T-cell (primary cell): ENCODE measurements around the gene KSR1. TPM values are rescaled to one million over a fixed set of nuclear protein-coding genes. Genes with fewer than 3 reads are reported as not detected.

Experiments used
- ATAC-seq, 4 experiments: fragments of 200-7000 bp in 3 of 4; fragments of 150-1000 bp in 1 of 4; cut with Tn5 transposase; replicated peaks in 1 of 4; 1 replicate in 3 of 4; 2 replicates in 1 of 4; pipeline ENCODE4 v1.10.0; 2021; ENCODE audit warnings: moderate library complexity in 3 of 4, mild to moderate bottlenecking in 2 of 4, moderate number of reproducible peaks in 1 of 4
- CTCF ChIA-PET, 2 donors: fragments of 300-600 bp; sonication (Branson Sonifier 250); formaldehyde crosslinking; loops; one replicate each; lab custom pipeline; 2022; ENCODE audit warnings: antibody characterized with exemption in 2 of 2; lab: Charles Lee
- POLR2A ChIA-PET, 2 donors: fragments of 300-600 bp; sonication (Branson Sonifier 250); formaldehyde crosslinking; loops; one replicate each; lab custom pipeline; 2022; ENCODE audit warnings: antibody characterized with exemption in 2 of 2; lab: Charles Lee
- DNase-seq, 35 experiments: peaks; one replicate each; pipeline versions ENCODE4 v3.0.0 to v3.0.0-alpha.2; 2013 to 2023
- H3K27ac ChIP-seq: one replicate; pipeline ENCODE4 v1.5.1; 2013; ENCODE audit warnings: low read length
- H3K27me3 ChIP-seq, 2 experiments: replicated peaks in 1 of 2; 1 replicate in 1 of 2; 2 replicates in 1 of 2; pipeline versions ENCODE4 v1.6.1 to v1.7.0; 2013; ENCODE audit warnings: low read length in 1 of 2, mixed read lengths in 1 of 2; ENCODE audit not compliant: control insufficient read depth in 2 of 2, insufficient read depth in 2 of 2; ENCODE audit errors: extremely low read depth in 1 of 2
- H3K36me3 ChIP-seq, 2 donors: 1 replicate in 1 of 2; 2 replicates in 1 of 2; pipeline versions ENCODE4 v1.6.1 to v1.7.0; 2013; ENCODE audit warnings: low read length in 1 of 2; ENCODE audit not compliant: control insufficient read depth in 2 of 2, insufficient read depth in 1 of 2; ENCODE audit errors: extremely low read depth in 1 of 2
- H3K4me1 ChIP-seq, 2 experiments: 1 replicate in 1 of 2; 2 replicates in 1 of 2; pipeline versions ENCODE4 v1.6.1 to v1.7.0; 2013; ENCODE audit warnings: low read length in 2 of 2, mixed read lengths in 1 of 2; ENCODE audit not compliant: insufficient read depth in 2 of 2, control insufficient read depth in 1 of 2; ENCODE audit errors: extremely low read depth in 1 of 2
- H3K4me3 ChIP-seq, 2 donors: 1 replicate in 1 of 2; 2 replicates in 1 of 2; pipeline versions ENCODE4 v1.5.1 to v1.7.0; 2013; ENCODE audit warnings: mild to moderate bottlenecking in 2 of 2, low read length in 1 of 2, moderate library complexity in 1 of 2; ENCODE audit not compliant: control insufficient read depth in 1 of 2; ENCODE audit errors: extremely low read depth in 1 of 2
- H3K9me3 ChIP-seq: 2 replicates; pipeline ENCODE4 v1.7.0; 2013
- H3K27ac Mint-ChIP-seq, 2 donors: one replicate each; pipeline ENCODE4 v1.8.0; 2020 to 2021; ENCODE audit warnings: mild to moderate bottlenecking in 2 of 2, mixed read lengths in 2 of 2
- H3K27me3 Mint-ChIP-seq, 2 donors: one replicate each; pipeline ENCODE4 v1.8.0; 2021 to 2022; ENCODE audit warnings: mixed read lengths in 2 of 2
- H3K36me3 Mint-ChIP-seq: one replicate; pipeline ENCODE4 v1.8.0; 2021; ENCODE audit warnings: mixed read lengths
- H3K4me1 Mint-ChIP-seq, 3 donors: one replicate each; pipeline ENCODE4 v1.8.0; 2020 to 2022; ENCODE audit warnings: mixed read lengths in 3 of 3, mild to moderate bottlenecking in 1 of 3
- H3K4me3 Mint-ChIP-seq, 3 donors: one replicate each; pipeline ENCODE4 v1.8.0; 2020 to 2022; ENCODE audit warnings: mild to moderate bottlenecking in 3 of 3, mixed read lengths in 3 of 3, moderate library complexity in 3 of 3
- H3K9me3 Mint-ChIP-seq, 3 donors: one replicate each; pipeline ENCODE4 v1.8.0; 2020 to 2022; ENCODE audit warnings: mixed read lengths in 3 of 3
- whole genome bisulfite sequencing: methylation state at CpG from one replicate; pipeline ENCODE4 v1.1.5; 2013; ENCODE audit warnings: missing lambda C conversion rate; ENCODE audit not compliant: insufficient coverage; 5-methylcytosine and 5-hydroxymethylcytosine counted together
- total RNA-seq, 35 experiments: library from RNA in 6 of 35; stranded (reverse) in 6 of 35; fragments of 120-200 nt in 1 of 35; gene quantifications; one replicate each; pipeline versions ENCODE4 v1.2.1 to v1.2.4 and lab custom pipeline; 2013 to 2026

Gene KSR1
- total RNA-seq, 5 donors from 2014 or later (not counting 1 experiment from before 2014, with no cell fraction given), result 26.8 to 35.8 (median 27.6) TPM

GRCh38 chr17:27533874-27534815 is 77.9 kb downstream of the KSR1 start:
- Mint-ChIP-seq H3K4me3 (no peak overlapping the region), H3K27ac (no peak overlapping the region), H3K4me1 (peaks cover 5 to 11% (median 9%) of the 10 kb centered on the region in 3 donors), H3K27me3 (no peaks in the 10 kb centered on the region), H3K9me3 (no peaks in the 10 kb centered on the region), H3K36me3 (no peaks in the 10 kb centered on the region)
- Histone ChIP-seq H3K4me3 (no peak overlapping the region), H3K27ac (no peak overlapping the region), H3K9me3 (no peaks in the 10 kb centered on the region), H3K4me1 (no peaks in the 10 kb centered on the region), H3K27me3 (no peaks in the 10 kb centered on the region), H3K36me3 (no peaks in the 10 kb centered on the region)
- no peak for ATAC-seq
- ChIA-PET POLR2A (no interaction called here), CTCF (no interaction called here)
- 93% methylated on average over 6 of the region's 14 CpGs for WGBS
- no peak for DNase-seq

DNA sequence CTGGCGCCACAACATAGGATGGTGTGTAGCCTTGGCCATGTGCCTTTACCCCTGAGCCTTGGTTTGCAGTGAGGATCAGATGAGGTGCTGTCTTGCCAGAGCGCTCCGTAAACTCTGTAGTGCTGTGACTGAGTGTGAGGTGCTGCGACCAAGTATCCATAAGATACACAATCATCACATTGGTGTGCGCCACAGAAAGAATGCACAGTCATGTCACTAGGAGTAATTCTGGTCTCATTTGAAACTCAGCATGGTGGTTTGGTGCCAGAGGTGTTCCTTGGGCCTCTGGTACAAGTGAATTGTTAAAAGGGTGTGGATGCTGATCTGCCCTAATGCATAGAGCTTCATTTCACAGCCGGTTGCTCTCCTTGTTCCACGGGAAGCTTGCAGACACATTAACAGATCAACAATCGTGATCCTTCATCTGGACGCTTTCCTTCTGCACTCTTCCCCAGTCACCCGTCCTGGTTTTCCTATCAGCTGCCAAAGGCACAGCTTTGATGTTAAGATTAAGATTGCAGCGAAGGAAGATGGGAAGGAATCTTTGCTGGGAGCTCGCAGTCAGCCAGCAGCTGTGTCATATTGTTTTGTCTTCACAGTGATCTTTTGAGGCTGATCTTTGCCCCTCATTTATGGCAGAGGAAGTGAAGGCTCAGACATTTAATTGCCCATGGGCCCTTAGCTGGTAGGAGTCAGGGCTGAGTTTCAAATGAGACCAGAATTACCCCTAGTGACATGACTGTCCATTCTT is 79.1 kb downstream of the KSR1 start:
- no peak overlapping the region for H3K4me3 Mint-ChIP-seq
- peaks cover 0 to 8% (median 6%) of the 10 kb centered on the region in 3 donors for H3K4me1 Mint-ChIP-seq
- H3K36me3 Mint-ChIP-seq, result no peaks in the 10 kb centered on the region
- DNase-seq, result no peak
- H3K9me3 Mint-ChIP-seq, result no peaks in the 10 kb centered on the region
- no peak for ATAC-seq
- no peaks in the 10 kb centered on the region for H3K36me3 ChIP-seq
- H3K27me3 Mint-ChIP-seq, result no peaks in the 10 kb centered on the region
- H3K4me3 ChIP-seq, result no peak overlapping the region
- H3K9me3 ChIP-seq, result no peaks in the 10 kb centered on the region
- ChIA-PET POLR2A (no interaction called here), CTCF (no interaction called here)
- H3K27ac Mint-ChIP-seq, result no peak overlapping the region
- 93% methylated on average over 5 of the region's 12 CpGs for WGBS
- no peaks in the 10 kb centered on the region for H3K27me3 ChIP-seq
- no peak overlapping the region for H3K27ac ChIP-seq
- H3K4me1 ChIP-seq, result no peaks in the 10 kb centered on the region

DNA sequence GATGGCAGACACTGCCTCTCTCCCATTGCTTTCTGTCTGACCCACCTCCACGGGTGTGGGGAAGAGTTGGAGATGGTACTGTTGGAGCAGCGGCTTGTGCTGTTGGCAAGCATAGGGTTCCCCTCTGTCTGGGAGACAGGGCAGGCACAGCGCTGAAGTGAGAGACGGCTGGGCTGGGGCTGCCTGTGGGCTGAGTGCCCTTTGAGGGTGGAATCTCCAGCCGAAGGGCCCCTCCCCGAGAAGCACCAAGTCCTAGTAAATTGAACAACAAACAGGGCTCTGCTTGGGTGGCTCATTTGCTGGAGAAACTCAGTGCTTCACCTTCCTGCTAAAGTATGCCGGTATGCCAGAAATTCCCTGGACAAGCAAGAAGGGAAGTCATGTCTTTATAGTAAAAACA is 79.7 kb downstream of the KSR1 start:
- POLR2A ChIA-PET, result no interaction called here
- Histone ChIP-seq H3K4me3 (no peak overlapping the region), H3K36me3 (no peaks in the 10 kb centered on the region), H3K27ac (no peak overlapping the region), H3K9me3 (no peaks in the 10 kb centered on the region), H3K27me3 (no peaks in the 10 kb centered on the region), H3K4me1 (no peaks in the 10 kb centered on the region)
- no peak for DNase-seq
- Mint-ChIP-seq H3K9me3 (no peaks in the 10 kb centered on the region), H3K4me3 (no peak overlapping the region), H3K27ac (no peak overlapping the region), H3K27me3 (no peaks in the 10 kb centered on the region), H3K36me3 (no peaks in the 10 kb centered on the region), H3K4me1 (peaks cover 0 to 7% (median 6%) of the 10 kb centered on the region in 3 donors)
- CTCF ChIA-PET, result no interaction called here
- ATAC-seq, result no peak
- 84% methylated on average over 3 of the region's 7 CpGs for WGBS

DNA sequence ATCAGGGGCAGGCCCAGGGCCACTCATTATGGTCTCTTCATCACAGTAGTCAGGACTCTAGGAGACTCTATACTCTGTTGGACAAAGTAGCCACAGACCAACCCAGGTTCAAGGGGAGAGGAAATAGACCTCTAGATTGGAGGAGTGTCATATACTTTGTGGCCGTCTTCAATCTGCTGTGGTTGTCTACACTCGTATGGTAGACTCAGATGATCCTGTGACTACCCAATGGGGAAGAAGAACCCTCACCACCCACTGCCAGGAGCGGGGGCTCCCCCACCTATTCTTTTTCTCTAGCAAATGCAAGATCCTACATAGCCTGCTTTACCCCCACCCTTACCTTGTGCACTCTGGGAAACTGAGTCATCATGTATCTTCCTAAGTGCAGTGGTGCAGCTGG is 80.5 kb downstream of the KSR1 start:
- ATAC-seq, result no peak
- H3K27me3 Mint-ChIP-seq, result no peaks in the 10 kb centered on the region
- no peak overlapping the region for H3K4me3 ChIP-seq
- H3K36me3 Mint-ChIP-seq, result no peaks in the 10 kb centered on the region
- ChIA-PET POLR2A (no interaction called here), CTCF (no interaction called here)
- H3K4me3 Mint-ChIP-seq, result no peak overlapping the region
- WGBS, result no CpG with 5 or more reads among the region's 3 CpGs
- H3K4me1 Mint-ChIP-seq, result peaks cover 8 to 12% (median 11%) of the 10 kb centered on the region in 3 donors
- no peaks in the 10 kb centered on the region for H3K4me1 ChIP-seq
- H3K36me3 ChIP-seq, result no peaks in the 10 kb centered on the region
- no peaks in the 10 kb centered on the region for H3K27me3 ChIP-seq
- H3K27ac ChIP-seq, result no peak overlapping the region
- H3K9me3 Mint-ChIP-seq, result no peaks in the 10 kb centered on the region
- no peaks in the 10 kb centered on the region for H3K9me3 ChIP-seq
- no peak overlapping the region for H3K27ac Mint-ChIP-seq
- no peak for DNase-seq

- peaks cover 0 to 7% of the 10 kb centered on the region in 2 experiments for H3K4me1 ChIP-seq
- H3K27ac ChIP-seq, result no peak overlapping the region
- H3K36me3 ChIP-seq, result no peaks in the 10 kb centered on the region
- H3K9me3 ChIP-seq, result no peaks in the 10 kb centered on the region
- ChIA-PET POLR2A (no interaction called here), CTCF (no interaction called here)
- Mint-ChIP-seq H3K27ac (no peak overlapping the region), H3K4me3 (no peak overlapping the region), H3K9me3 (no peaks in the 10 kb centered on the region), H3K27me3 (no peaks in the 10 kb centered on the region), H3K4me1 (peaks cover 9 to 24% (median 18%) of the 10 kb centered on the region in 3 donors), H3K36me3 (no peaks in the 10 kb centered on the region)
- DNase-seq (no peak), ATAC-seq (no peak)
- no peak overlapping the region for H3K4me3 ChIP-seq
- H3K27me3 ChIP-seq, result no peaks in the 10 kb centered on the region
- WGBS, result 88% methylated on average over 8 of the region's 11 CpGs
These were observed 82.1 kb downstream of the KSR1 start for GRCh38 chr17:27538156-27538955.

- no peaks in the 10 kb centered on the region for H3K36me3 Mint-ChIP-seq
- H3K4me1 ChIP-seq, result peaks cover 0 to 15% of the 10 kb centered on the region in 2 experiments
- H3K27ac Mint-ChIP-seq, result no peak overlapping the region
- CTCF ChIA-PET, result no interaction called here
- H3K36me3 ChIP-seq, result no peaks in the 10 kb centered on the region
- DNase-seq (no peak), ATAC-seq (no peak)
- no peaks in the 10 kb centered on the region for H3K9me3 ChIP-seq
- H3K4me3 Mint-ChIP-seq, result no peak overlapping the region
- H3K9me3 Mint-ChIP-seq, result no peaks in the 10 kb centered on the region
- peaks cover 15 to 31% (median 26%) of the 10 kb centered on the region in 3 donors for H3K4me1 Mint-ChIP-seq
- H3K4me3 ChIP-seq, result no peak overlapping the region
- WGBS, result 84% methylated on average over 8 of the region's 8 CpGs
- no peak overlapping the region for H3K27ac ChIP-seq
- POLR2A ChIA-PET, result no interaction called here
- H3K27me3 Mint-ChIP-seq, result no peaks in the 10 kb centered on the region
- no peaks in the 10 kb centered on the region for H3K27me3 ChIP-seq
These were observed 82.9 kb downstream of the KSR1 start for GRCh38 chr17:27539152-27539551.
